Naive thymus-derived CD4-positive, alpha-beta T cell (primary cell): ENCODE data around the gene RASGRF1. TPM values are rescaled to one million over a fixed set of nuclear protein-coding genes. Genes with fewer than 3 reads are reported as not detected.

ENCODE experiments used
- ATAC-seq: fragments of 150-1000 bp; cut with Tn5 transposase; 2 replicates; pipeline ENCODE4 v1.10.0; 2021; ENCODE audit warnings: mild to moderate bottlenecking, moderate library complexity
- CTCF ChIA-PET: fragments of 350-600 bp; sonication (Branson Sonifier 250); formaldehyde crosslinking; loops from one replicate; lab custom pipeline; 2021; ENCODE audit warnings: antibody characterized with exemption; lab: Charles Lee
- POLR2A ChIA-PET: fragments of 350-600 bp; sonication (Branson Sonifier 250); formaldehyde crosslinking; loops from one replicate; lab custom pipeline; 2021; ENCODE audit warnings: antibody characterized with exemption, inconsistent platforms; lab: Charles Lee
- DNase-seq, 9 donors: peaks; one replicate each; pipeline versions ENCODE4 v3.0.0 to v3.0.0-alpha.2; 2020 to 2022; ENCODE audit warnings: mixed read lengths in 1 of 9
- H3K27ac ChIP-seq: one replicate; pipeline ENCODE4 v1.7.0; 2013; ENCODE audit warnings: mild to moderate bottlenecking, low read depth, low read length, moderate library complexity
- H3K27me3 ChIP-seq, 2 donors: one replicate each; pipeline ENCODE4 v1.7.0; 2013; ENCODE audit warnings: low read length in 2 of 2, mild to moderate bottlenecking in 2 of 2, moderate library complexity in 2 of 2; ENCODE audit not compliant: control insufficient read depth in 2 of 2, insufficient read depth in 2 of 2
- H3K36me3 ChIP-seq, 3 experiments: 1 replicate in 2 of 3; 2 replicates in 1 of 3; pipeline ENCODE4 v1.7.0; 2013; ENCODE audit warnings: low read length in 3 of 3, mild to moderate bottlenecking in 3 of 3, moderate library complexity in 1 of 3; ENCODE audit not compliant: insufficient read depth in 3 of 3, control insufficient read depth in 2 of 3
- H3K4me1 ChIP-seq, 2 donors: one replicate each; pipeline ENCODE4 v1.7.0; 2013; ENCODE audit warnings: low read length in 2 of 2, mild to moderate bottlenecking in 2 of 2, moderate library complexity in 1 of 2; ENCODE audit not compliant: control insufficient read depth in 2 of 2, insufficient read depth in 2 of 2
- H3K4me3 ChIP-seq: 2 replicates; pipeline ENCODE4 v1.7.0; 2013; ENCODE audit warnings: mild to moderate bottlenecking, low read length
- H3K9me3 ChIP-seq, 3 experiments: 1 replicate in 2 of 3; 2 replicates in 1 of 3; pipeline ENCODE4 v1.7.0; 2013; ENCODE audit warnings: low read length in 3 of 3; ENCODE audit not compliant: control insufficient read depth in 2 of 3
- H3K27ac Mint-ChIP-seq, 9 donors: one replicate each; pipeline ENCODE4 v1.8.0; 2020 to 2022; ENCODE audit warnings: mixed read lengths in 9 of 9, mild to moderate bottlenecking in 8 of 9, moderate library complexity in 5 of 9, inconsistent platforms in 2 of 9
- H3K27me3 Mint-ChIP-seq, 5 donors: one replicate each; pipeline ENCODE4 v1.8.0; 2021 to 2022; ENCODE audit warnings: mixed read lengths in 5 of 5, mild to moderate bottlenecking in 1 of 5
- H3K36me3 Mint-ChIP-seq, 5 donors: one replicate each; pipeline ENCODE4 v1.8.0; 2020 to 2022; ENCODE audit warnings: mixed read lengths in 5 of 5, mild to moderate bottlenecking in 3 of 5, inconsistent platforms in 1 of 5
- H3K4me1 Mint-ChIP-seq, 7 donors: one replicate each; pipeline ENCODE4 v1.8.0; 2020 to 2022; ENCODE audit warnings: mixed read lengths in 7 of 7, mild to moderate bottlenecking in 3 of 7, inconsistent platforms in 1 of 7
- H3K4me3 Mint-ChIP-seq, 10 donors: one replicate each; pipeline ENCODE4 v1.8.0; 2020 to 2022; ENCODE audit warnings: mild to moderate bottlenecking in 10 of 10, mixed read lengths in 10 of 10, moderate library complexity in 6 of 10, inconsistent platforms in 2 of 10
- H3K9me3 Mint-ChIP-seq, 11 donors: one replicate each; pipeline ENCODE4 v1.8.0; 2020 to 2022; ENCODE audit warnings: mixed read lengths in 11 of 11, mild to moderate bottlenecking in 4 of 11, inconsistent platforms in 1 of 11, moderate library complexity in 1 of 11
- intact Hi-C, 2 donors: fragments of 100-400 bp; cut with micrococcal nuclease; formaldehyde crosslinking; loops; one replicate each; pipeline ENCODE4 v1.15.1; 2023
- polyA plus RNA-seq, 2 donors: library from polyadenylated mRNA; unstranded; fragments of 300-500 nt; fragmentation: Illumina TruSeq; gene quantifications; one replicate each; pipeline ENCODE4 v1.2.3, GENCODE V29; 2021
- total RNA-seq, 6 experiments: library from RNA in 5 of 6; stranded (reverse) in 5 of 6; gene quantifications; 1 replicate in 5 of 6; 2 replicates in 1 of 6; pipeline ENCODE4 v1.2.3 and lab custom pipeline; 2021 to 2026

The RASGRF1 gene
- total and polyA plus RNA-seq, 7 experiments from 2014 or later = 0.07 to 0.10 TPM; not detected in 5

DNA sequence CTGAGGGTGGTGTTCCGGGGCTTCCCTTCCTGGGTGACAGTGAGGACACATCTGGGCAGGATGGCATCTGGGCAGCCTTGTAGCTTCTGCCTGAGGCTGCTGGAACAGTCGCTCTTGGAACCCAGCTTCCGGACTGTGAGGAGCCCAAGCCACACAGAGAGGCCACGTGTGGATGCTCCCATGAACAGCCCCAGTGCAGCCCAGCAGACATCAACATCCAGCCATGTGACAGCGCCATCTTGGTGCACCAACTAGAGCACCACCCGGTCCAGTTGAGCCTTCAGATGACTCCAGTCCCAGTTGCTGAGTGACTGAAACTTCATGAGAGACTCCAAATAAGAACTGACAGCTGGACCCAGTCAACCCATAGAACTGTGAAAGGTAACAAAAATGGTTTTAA lies 130.3 kb downstream of the RASGRF1 start:
- Mint-ChIP-seq H3K9me3 (peaks cover 0 to 3% (median 0%) of the 10 kb centered on the region in 11 donors), H3K36me3 (no peaks in the 10 kb centered on the region), H3K27ac (no peak overlapping the region), H3K4me1 (no peaks in the 10 kb centered on the region), H3K4me3 (no peak overlapping the region), H3K27me3 (peaks cover 0 to 6% (median 0%) of the 10 kb centered on the region in 5 donors)
- H3K27ac ChIP-seq = no peak overlapping the region
- no peaks in the 10 kb centered on the region for H3K9me3 ChIP-seq
- POLR2A ChIA-PET = no interaction called here
- no peaks in the 10 kb centered on the region for H3K4me1 ChIP-seq
- no peaks in the 10 kb centered on the region for H3K36me3 ChIP-seq
- no peaks in the 10 kb centered on the region for H3K27me3 ChIP-seq
- intact Hi-C loops = no loop called here
- CTCF ChIA-PET = interaction anchor here (0.9 kb wide), 1 partner anchor 18 kb away, joined by 3 read pairs; no protein-coding TSS in a partner anchor
- ATAC-seq = no peak
- no peak overlapping the region for H3K4me3 ChIP-seq
- DNase-seq = no peak

DNA sequence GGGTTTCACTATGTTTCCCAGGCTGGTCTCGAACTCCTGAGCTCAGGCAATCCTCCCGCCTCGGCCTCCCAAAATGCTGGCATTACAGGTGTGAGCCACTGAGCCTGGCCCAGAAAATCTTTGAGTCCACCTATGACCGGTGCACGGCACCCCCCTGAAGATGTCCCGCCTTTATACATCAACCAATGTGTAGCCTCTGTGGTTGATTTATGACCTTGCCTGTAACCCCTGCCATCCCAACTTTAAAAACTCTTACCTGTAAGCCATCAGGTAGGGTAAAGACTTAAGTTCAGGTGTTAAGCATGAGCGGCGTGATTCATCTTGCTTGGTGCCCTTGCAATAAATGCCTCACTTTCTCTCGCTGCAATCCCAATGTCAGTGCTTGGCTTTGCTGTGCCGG lies 131.2 kb downstream of the RASGRF1 start:
- no peak overlapping the region for H3K4me3 ChIP-seq
- H3K9me3 ChIP-seq = no peaks in the 10 kb centered on the region
- DNase-seq = no peak
- ChIA-PET CTCF (no interaction called here), POLR2A (no interaction called here)
- H3K36me3 ChIP-seq = no peaks in the 10 kb centered on the region
- H3K4me1 ChIP-seq = no peaks in the 10 kb centered on the region
- no peaks in the 10 kb centered on the region for H3K4me1 Mint-ChIP-seq
- H3K27me3 ChIP-seq = no peaks in the 10 kb centered on the region
- intact Hi-C loops = no loop called here
- H3K9me3 Mint-ChIP-seq = peaks cover 0 to 3% (median 0%) of the 10 kb centered on the region in 11 donors
- H3K4me3 Mint-ChIP-seq = no peak overlapping the region
- no peak overlapping the region for H3K27ac ChIP-seq
- no peak overlapping the region for H3K27ac Mint-ChIP-seq
- no peaks in the 10 kb centered on the region for H3K36me3 Mint-ChIP-seq
- peaks cover 0 to 6% (median 0%) of the 10 kb centered on the region in 5 donors for H3K27me3 Mint-ChIP-seq
- ATAC-seq = no peak

DNA sequence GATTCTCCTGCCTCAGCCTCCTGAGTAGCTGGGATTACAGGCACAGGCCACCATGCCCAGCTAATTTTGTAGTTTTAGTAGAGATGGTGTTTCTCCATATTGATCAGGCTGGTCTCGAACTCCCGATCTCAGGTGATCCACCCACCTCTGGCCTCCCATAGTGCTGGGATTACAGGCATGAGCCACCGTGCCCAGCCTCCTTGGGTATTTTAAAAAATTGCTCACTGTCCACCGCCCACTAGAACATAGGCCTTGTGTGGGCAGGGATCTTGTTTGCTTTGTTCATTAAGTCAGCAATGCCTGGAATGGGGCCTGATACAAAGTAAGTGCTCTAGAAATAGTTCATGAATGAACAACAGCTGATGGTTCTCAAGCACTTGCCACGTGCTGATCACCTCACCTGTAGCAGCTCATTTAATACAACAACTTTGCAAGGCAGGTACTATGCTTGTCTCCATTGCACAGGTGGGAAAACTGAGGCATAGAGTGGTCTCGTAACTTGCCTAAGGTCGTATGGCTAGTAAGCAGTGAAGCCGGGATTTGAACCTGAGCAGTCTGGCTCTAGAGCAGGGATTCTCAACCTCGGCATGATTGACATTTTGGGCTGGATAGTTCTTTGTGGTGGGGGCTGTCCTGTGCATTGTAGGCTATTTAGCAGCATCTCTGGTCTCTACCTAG lies 133.0 kb downstream of the RASGRF1 start:
- Mint-ChIP-seq H3K4me1 (no peaks in the 10 kb centered on the region), H3K4me3 (no peak overlapping the region), H3K36me3 (no peaks in the 10 kb centered on the region), H3K9me3 (peaks cover 0 to 3% (median 0%) of the 10 kb centered on the region in 11 donors), H3K27me3 (peaks cover 0 to 10% (median 0%) of the 10 kb centered on the region in 5 donors), H3K27ac (no peak overlapping the region)
- no peaks in the 10 kb centered on the region for H3K27me3 ChIP-seq
- no peak overlapping the region for H3K27ac ChIP-seq
- H3K4me1 ChIP-seq = no peaks in the 10 kb centered on the region
- ChIA-PET POLR2A (no interaction called here), CTCF (no interaction called here)
- no peak for ATAC-seq
- H3K4me3 ChIP-seq = no peak overlapping the region
- H3K36me3 ChIP-seq = no peaks in the 10 kb centered on the region
- no peaks in the 10 kb centered on the region for H3K9me3 ChIP-seq
- intact Hi-C loops = no loop called here
- DNase-seq = no peak

DNA sequence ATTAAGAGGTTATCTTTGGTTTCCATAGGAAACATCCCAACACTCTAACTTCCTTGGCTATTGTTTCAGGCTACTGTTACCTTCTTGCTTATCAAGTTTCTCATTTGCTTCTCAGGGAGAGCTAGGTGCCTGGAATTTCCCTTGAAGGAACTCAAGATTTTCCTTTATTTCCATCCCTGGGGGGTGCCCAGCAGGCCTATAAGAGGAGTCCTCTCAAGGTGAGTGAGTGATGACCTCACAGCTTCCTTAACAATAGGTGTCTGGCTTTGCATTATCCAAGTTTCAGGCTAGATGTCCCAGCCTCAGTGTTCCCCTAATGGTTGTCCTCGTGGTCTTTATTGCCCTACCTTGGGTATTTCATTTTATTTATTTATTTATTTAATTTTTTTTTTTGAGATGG lies 133.6 kb downstream of the RASGRF1 start:
- peaks cover 0 to 6% (median 0%) of the 10 kb centered on the region in 7 donors for H3K4me1 Mint-ChIP-seq
- POLR2A ChIA-PET = no interaction called here
- H3K4me3 Mint-ChIP-seq = no peak overlapping the region
- Histone ChIP-seq H3K27ac (no peak overlapping the region), H3K4me1 (no peaks in the 10 kb centered on the region), H3K9me3 (no peaks in the 10 kb centered on the region), H3K4me3 (no peak overlapping the region), H3K27me3 (no peaks in the 10 kb centered on the region), H3K36me3 (no peaks in the 10 kb centered on the region)
- H3K27ac Mint-ChIP-seq = no peak overlapping the region
- ATAC-seq (no peak), DNase-seq (no peak)
- H3K9me3 Mint-ChIP-seq = peaks cover 0 to 3% (median 0%) of the 10 kb centered on the region in 11 donors
- CTCF ChIA-PET = no interaction called here
- no peaks in the 10 kb centered on the region for H3K36me3 Mint-ChIP-seq
- peaks cover 0 to 12% (median 0%) of the 10 kb centered on the region in 5 donors for H3K27me3 Mint-ChIP-seq
- intact Hi-C loops = no loop called here

DNA sequence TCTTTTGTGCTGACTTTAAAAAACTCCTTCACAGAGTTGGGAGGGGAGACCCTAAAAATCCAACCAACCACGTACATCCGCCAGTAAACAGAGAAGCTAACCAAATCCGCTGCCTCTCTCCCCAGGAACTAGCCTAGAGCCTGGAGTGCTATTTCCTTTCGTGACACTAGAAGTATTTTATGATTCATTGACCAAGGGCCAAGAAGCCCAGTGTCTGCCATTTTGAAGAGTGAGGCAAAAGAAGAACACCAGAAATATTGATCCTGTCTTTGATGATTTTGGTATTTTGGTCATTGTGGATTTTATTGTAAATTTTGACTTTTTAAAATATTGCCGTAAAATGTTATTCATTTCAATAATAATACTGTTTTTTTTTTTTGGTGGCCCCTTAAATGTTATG lies 135.2 kb downstream of the RASGRF1 start:
- Mint-ChIP-seq H3K9me3 (peaks cover 0 to 3% (median 0%) of the 10 kb centered on the region in 11 donors), H3K27me3 (peaks cover 0 to 15% (median 0%) of the 10 kb centered on the region in 5 donors), H3K4me3 (no peak overlapping the region), H3K27ac (no peak overlapping the region), H3K4me1 (peaks cover 0 to 15% (median 4%) of the 10 kb centered on the region in 7 donors), H3K36me3 (no peaks in the 10 kb centered on the region)
- no peak for ATAC-seq
- H3K27me3 ChIP-seq = no peaks in the 10 kb centered on the region
- POLR2A ChIA-PET = no interaction called here
- H3K36me3 ChIP-seq = no peaks in the 10 kb centered on the region
- no peak overlapping the region for H3K27ac ChIP-seq
- H3K4me3 ChIP-seq = no peak overlapping the region
- intact Hi-C loops = no loop called here
- no peaks in the 10 kb centered on the region for H3K9me3 ChIP-seq
- CTCF ChIA-PET = no interaction called here
- no peak for DNase-seq
- H3K4me1 ChIP-seq = no peaks in the 10 kb centered on the region

DNA sequence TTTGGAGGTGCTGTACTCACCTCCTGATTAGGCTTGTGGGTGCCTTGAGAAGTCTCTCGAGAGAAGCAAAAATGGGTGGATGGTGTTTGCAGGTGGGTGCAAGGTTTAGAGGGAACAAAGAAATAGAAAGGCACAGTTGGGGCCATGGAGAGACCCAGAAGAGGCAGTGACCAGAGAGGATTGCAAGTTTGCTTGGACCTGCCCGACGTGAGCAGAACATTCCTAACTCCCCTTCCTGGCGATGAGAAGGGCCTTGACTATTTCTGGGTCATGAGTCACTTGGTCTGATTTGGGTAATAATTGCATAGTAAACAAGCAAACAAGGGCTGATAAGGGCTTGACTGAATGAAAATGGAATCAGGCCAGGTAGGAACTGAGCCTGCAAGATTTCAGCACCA lies 138.7 kb downstream of the RASGRF1 start:
- H3K27me3 ChIP-seq = no peaks in the 10 kb centered on the region
- no peak overlapping the region for H3K4me3 ChIP-seq
- Mint-ChIP-seq H3K9me3 (peaks cover 0 to 2% (median 0%) of the 10 kb centered on the region in 11 donors), H3K36me3 (no peaks in the 10 kb centered on the region), H3K27me3 (peaks cover 0 to 24% (median 0%) of the 10 kb centered on the region in 5 donors), H3K4me3 (no peak overlapping the region), H3K27ac (peak overlapping the region in 1 of 9 donors; percentile 5), H3K4me1 (peaks cover 0 to 17% (median 4%) of the 10 kb centered on the region in 7 donors)
- intact Hi-C loops = no loop called here
- ATAC-seq = no peak
- H3K27ac ChIP-seq = no peak overlapping the region
- ChIA-PET CTCF (no interaction called here), POLR2A (no interaction called here)
- no peaks in the 10 kb centered on the region for H3K4me1 ChIP-seq
- no peaks in the 10 kb centered on the region for H3K36me3 ChIP-seq
- DNase-seq = no peak
- H3K9me3 ChIP-seq = no peaks in the 10 kb centered on the region
